HL-60 (cell line): Measurements from ENCODE around the gene GPBP1.

Experiments
- DNase-seq, 2 experiments: peaks; one replicate each; pipeline ENCODE4 v3.0.0-alpha.2; 2010 to 2020; ENCODE audit warnings: low read depth in 1 of 2, low spot score in 1 of 2
- H3K27ac ChIP-seq: fragments of 250-450 bp; sonication (Bioruptor Pico); replicated peaks from 2 replicates; pipeline ENCODE4 v1.5.1; 2020; ENCODE audit warnings: mild to moderate bottlenecking, moderate library complexity
- H3K27me3 ChIP-seq: fragments of 250-450 bp; sonication (Bioruptor Pico); 2 replicates; pipeline ENCODE4 v1.5.1; 2021; ENCODE audit warnings: mild to moderate bottlenecking, moderate library complexity; ENCODE audit not compliant: insufficient read depth, poor library complexity, severe bottlenecking
- H3K4me3 ChIP-seq: replicated peaks from 2 replicates; pipeline ENCODE4 v1.5.1; 2011; ENCODE audit warnings: mild to moderate bottlenecking, control low read depth, low read length; ENCODE audit not compliant: insufficient read depth
- GABPA ChIP-seq: IDR thresholded peaks from 2 replicates; pipeline ENCODE4 v1.6.1; 2012; ENCODE audit warnings: low read depth
- POLR2AphosphoS5 ChIP-seq: IDR thresholded peaks from 2 replicates; pipeline ENCODE4 v1.6.1; 2012; ENCODE audit warnings: low read depth
- SPI1 ChIP-seq: IDR thresholded peaks from 2 replicates; pipeline ENCODE4 v1.6.1; 2012; ENCODE audit warnings: low read depth, mild to moderate bottlenecking, borderline replicate concordance
- long read RNA-seq: library from polyadenylated mRNA; unstranded; transcript quantifications from one replicate; pipeline ENCODE4 v2.0.0, GENCODE V29; 2020
- TF ChIP-seq, protein P1 (sequence below): IDR thresholded peaks from 2 replicates; pipeline ENCODE4 v1.6.1; 2012; ENCODE audit warnings: low read depth; ENCODE audit not compliant: insufficient replicate concordance
- TF ChIP-seq, protein P2 (sequence below): IDR thresholded peaks from one replicate; pipeline ENCODE4 v1.5.1; 2011; ENCODE audit warnings: low read length, control low read depth, inconsistent platforms; ENCODE audit not compliant: insufficient read depth

GPBP1 gene, protein sequence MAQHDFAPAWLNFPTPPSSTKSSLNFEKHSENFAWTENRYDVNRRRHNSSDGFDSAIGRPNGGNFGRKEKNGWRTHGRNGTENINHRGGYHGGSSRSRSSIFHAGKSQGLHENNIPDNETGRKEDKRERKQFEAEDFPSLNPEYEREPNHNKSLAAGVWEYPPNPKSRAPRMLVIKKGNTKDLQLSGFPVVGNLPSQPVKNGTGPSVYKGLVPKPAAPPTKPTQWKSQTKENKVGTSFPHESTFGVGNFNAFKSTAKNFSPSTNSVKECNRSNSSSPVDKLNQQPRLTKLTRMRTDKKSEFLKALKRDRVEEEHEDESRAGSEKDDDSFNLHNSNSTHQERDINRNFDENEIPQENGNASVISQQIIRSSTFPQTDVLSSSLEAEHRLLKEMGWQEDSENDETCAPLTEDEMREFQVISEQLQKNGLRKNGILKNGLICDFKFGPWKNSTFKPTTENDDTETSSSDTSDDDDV
- long read RNA-seq, full-length matches to known transcripts: 82 of 196 reads
- long read RNA-seq, partial matches to known transcripts: 41 of 196 reads
- long read RNA-seq, other reads (novel, unspliced or antisense): 73 of 196 reads

DNA sequence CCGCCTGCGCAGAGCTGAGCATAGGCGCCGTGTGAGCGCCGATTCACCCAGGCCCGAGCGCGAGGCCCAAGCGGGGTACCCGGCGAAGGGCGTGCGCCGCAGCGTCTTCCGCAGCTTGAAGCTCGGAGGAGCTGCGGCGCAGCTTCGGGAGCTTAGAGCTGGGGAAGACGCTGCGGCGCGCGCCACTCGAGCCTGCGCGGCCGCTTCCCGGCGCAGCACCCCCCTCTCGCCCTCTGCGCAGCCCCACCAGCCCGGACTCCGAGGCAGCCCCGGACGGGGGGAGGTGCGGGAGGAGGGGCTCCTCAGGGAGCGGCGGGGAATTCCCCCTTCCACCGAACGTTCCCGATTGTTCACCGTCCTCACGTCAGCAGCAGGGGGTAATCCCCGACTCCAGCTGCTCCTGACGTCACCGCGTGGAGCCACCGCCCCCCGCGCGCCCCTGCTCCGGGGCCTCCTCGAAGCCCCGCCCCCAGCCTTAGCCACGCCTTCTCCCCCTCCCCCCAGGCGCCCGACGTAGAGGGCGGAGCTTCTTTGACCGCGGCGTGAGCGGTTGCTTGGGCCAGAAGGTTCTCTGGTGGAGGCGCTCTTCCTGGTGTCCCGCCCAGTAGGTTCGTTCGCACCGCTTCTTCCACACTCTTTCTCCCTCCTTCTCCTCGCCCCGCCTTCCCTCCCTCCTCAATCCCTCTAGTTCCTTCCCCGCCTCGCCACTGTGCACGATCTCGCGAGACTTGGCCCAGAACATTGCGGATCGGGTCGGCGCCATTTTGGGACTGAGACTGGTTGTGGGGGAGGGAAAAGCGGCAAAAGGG, at the start of gene GPBP1:
TSS of gene GPBP1 (plus strand) at position 741 of the 809 bp plus-strand sequence. CDS start 40,072 bp downstream, outside the sequence.
- Histone ChIP-seq H3K4me3 (peak within 1 kb of the TSS; percentile 62), H3K27ac (peak within 1 kb of the TSS; percentile 97), H3K27me3 (no peaks in the 10 kb centered on the region)
- peak; percentile 92 to 96 for DNase-seq
- TF ChIP-seq GABPA: no peak
- peak; percentile 45; the same call in 1 of the 2 replicates for TF ChIP-seq SPI1
- no peak for TF ChIP-seq POLR2AphosphoS5
- TF ChIP-seq, protein P1, sequence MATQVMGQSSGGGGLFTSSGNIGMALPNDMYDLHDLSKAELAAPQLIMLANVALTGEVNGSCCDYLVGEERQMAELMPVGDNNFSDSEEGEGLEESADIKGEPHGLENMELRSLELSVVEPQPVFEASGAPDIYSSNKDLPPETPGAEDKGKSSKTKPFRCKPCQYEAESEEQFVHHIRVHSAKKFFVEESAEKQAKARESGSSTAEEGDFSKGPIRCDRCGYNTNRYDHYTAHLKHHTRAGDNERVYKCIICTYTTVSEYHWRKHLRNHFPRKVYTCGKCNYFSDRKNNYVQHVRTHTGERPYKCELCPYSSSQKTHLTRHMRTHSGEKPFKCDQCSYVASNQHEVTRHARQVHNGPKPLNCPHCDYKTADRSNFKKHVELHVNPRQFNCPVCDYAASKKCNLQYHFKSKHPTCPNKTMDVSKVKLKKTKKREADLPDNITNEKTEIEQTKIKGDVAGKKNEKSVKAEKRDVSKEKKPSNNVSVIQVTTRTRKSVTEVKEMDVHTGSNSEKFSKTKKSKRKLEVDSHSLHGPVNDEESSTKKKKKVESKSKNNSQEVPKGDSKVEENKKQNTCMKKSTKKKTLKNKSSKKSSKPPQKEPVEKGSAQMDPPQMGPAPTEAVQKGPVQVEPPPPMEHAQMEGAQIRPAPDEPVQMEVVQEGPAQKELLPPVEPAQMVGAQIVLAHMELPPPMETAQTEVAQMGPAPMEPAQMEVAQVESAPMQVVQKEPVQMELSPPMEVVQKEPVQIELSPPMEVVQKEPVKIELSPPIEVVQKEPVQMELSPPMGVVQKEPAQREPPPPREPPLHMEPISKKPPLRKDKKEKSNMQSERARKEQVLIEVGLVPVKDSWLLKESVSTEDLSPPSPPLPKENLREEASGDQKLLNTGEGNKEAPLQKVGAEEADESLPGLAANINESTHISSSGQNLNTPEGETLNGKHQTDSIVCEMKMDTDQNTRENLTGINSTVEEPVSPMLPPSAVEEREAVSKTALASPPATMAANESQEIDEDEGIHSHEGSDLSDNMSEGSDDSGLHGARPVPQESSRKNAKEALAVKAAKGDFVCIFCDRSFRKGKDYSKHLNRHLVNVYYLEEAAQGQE: peak; percentile 53

DNA sequence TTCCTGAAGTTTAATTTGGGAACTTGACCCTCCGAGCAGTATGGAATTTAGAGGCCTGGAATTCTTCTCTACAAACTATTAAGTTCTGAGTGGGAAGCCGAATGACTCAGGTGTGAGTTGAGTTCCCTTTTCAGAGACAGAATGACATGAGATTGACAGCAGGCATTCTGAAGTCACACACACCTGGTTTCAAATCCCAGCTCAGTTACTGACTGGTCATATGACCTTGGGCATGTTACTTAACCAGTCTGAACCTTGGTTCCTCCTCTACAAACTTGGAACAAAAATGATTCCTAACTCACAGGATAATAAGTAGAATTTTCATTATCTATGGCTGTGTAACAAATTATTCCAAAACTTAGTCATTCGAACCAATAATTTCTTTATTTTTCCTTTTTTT, 45.5 kb upstream of the GPBP1 start:
- no peaks in the 10 kb centered on the region for H3K27me3 ChIP-seq
- DNase-seq: no peak
- no peak overlapping the region for H3K4me3 ChIP-seq
- H3K27ac ChIP-seq: no peak overlapping the region
- TF ChIP-seq GABPA (no peak), SPI1 (no peak), POLR2AphosphoS5 (no peak)
- TF ChIP-seq, protein P1: no peak
- TF ChIP-seq, protein P2, sequence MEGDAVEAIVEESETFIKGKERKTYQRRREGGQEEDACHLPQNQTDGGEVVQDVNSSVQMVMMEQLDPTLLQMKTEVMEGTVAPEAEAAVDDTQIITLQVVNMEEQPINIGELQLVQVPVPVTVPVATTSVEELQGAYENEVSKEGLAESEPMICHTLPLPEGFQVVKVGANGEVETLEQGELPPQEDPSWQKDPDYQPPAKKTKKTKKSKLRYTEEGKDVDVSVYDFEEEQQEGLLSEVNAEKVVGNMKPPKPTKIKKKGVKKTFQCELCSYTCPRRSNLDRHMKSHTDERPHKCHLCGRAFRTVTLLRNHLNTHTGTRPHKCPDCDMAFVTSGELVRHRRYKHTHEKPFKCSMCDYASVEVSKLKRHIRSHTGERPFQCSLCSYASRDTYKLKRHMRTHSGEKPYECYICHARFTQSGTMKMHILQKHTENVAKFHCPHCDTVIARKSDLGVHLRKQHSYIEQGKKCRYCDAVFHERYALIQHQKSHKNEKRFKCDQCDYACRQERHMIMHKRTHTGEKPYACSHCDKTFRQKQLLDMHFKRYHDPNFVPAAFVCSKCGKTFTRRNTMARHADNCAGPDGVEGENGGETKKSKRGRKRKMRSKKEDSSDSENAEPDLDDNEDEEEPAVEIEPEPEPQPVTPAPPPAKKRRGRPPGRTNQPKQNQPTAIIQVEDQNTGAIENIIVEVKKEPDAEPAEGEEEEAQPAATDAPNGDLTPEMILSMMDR: no peak

DNA sequence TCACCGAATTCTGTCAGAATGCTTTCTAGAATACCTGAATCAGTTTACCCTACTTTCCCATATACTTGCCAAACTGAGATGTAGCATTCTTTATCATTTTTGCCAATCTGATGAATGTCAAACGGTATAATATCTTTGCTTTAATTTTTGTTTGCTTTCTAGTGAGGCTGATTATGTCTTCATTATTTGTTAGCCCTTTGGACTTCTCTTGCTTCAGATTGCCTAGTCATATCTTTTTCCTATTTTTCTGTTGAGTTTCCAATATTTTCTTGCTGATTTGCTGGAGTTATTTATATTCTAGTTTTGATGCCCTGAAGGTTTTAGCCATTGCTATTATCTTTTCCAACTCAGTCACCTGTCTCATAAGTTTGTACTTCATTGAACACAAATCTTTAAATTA, 40.3 kb upstream of the GPBP1 start:
- Histone ChIP-seq H3K27ac (no peak overlapping the region), H3K4me3 (no peak overlapping the region), H3K27me3 (no peaks in the 10 kb centered on the region)
- no peak for DNase-seq
- TF ChIP-seq, protein P2: no peak
- TF ChIP-seq, protein P1: no peak
- TF ChIP-seq POLR2AphosphoS5: no peak
- no peak for TF ChIP-seq GABPA
- TF ChIP-seq SPI1: no peak
